HepG2 (cell line): Measurements from ENCODE around the gene MSI2. TPM values are rescaled to one million over a fixed set of nuclear protein-coding genes. Genes with fewer than 3 reads are reported as not detected.

Experiments
- ARNT2 ChIP-seq: sonication (generic); formaldehyde crosslinking; IDR thresholded peaks from 2 replicates; pipeline ENCODE4 v1.8.0; 2022; ENCODE audit warnings: mild to moderate bottlenecking, low read depth, missing genetic modification reagents, moderate library complexity
- PRDM15 ChIP-seq: sonication (generic); formaldehyde crosslinking; IDR thresholded peaks from 2 replicates; pipeline ENCODE4 v1.4.0; 2020; ENCODE audit warnings: missing genetic modification reagents
- RERE ChIP-seq: IDR thresholded peaks from 2 replicates; pipeline ENCODE4 v1.6.1; 2016; ENCODE audit warnings: low read depth, missing genetic modification reagents, missing compliant biosample characterization
- SOX6 ChIP-seq, 2 experiments: fragments of 450-650 bp in 1 of 2; sonication (generic) in 1 of 2; formaldehyde crosslinking in 1 of 2; IDR thresholded peaks; 2 replicates each; pipeline versions ENCODE4 v1.4.0 to v1.6.1; 2017 to 2020; ENCODE audit warnings: antibody characterized with exemption in 1 of 2, mild to moderate bottlenecking in 1 of 2, missing genetic modification reagents in 1 of 2
- THRA ChIP-seq: sonication (generic); formaldehyde crosslinking; IDR thresholded peaks from 2 replicates; pipeline ENCODE4 v1.4.0; 2020; ENCODE audit warnings: missing genetic modification reagents, borderline replicate concordance
- TSC22D2 ChIP-seq: sonication (generic); formaldehyde crosslinking; IDR thresholded peaks from 2 replicates; pipeline ENCODE4 v1.5.1; 2020; ENCODE audit warnings: missing genetic modification reagents, mild to moderate bottlenecking, borderline replicate concordance
- XRCC5 ChIP-seq: fragments of 200-400 bp; formaldehyde crosslinking; optimal IDR thresholded peaks from 2 replicates; pipeline ENCODE3; 2017; ENCODE audit warnings: mild to moderate bottlenecking, low read length
- ZFP41 ChIP-seq: sonication (generic); formaldehyde crosslinking; IDR thresholded peaks from 2 replicates; pipeline ENCODE4 v1.4.0; 2020; ENCODE audit warnings: mild to moderate bottlenecking, missing genetic modification reagents, borderline replicate concordance
- ZIK1 ChIP-seq: sonication (generic); formaldehyde crosslinking; IDR thresholded peaks from 2 replicates; pipeline ENCODE4 v1.5.0; 2020; ENCODE audit warnings: mild to moderate bottlenecking, low read depth, missing genetic modification reagents, borderline replicate concordance
- ZNF556 ChIP-seq: sonication (generic); formaldehyde crosslinking; IDR thresholded peaks from 2 replicates; pipeline ENCODE4 v1.4.0; 2020; ENCODE audit warnings: mild to moderate bottlenecking, missing genetic modification reagents, borderline replicate concordance
- ZNF713 ChIP-seq: sonication (generic); formaldehyde crosslinking; IDR thresholded peaks from 2 replicates; pipeline ENCODE4 v1.4.0; 2020; ENCODE audit warnings: mild to moderate bottlenecking, missing genetic modification reagents
- polyA plus RNA-seq, 8 experiments: library from polyadenylated mRNA; depleted of rRNA in 3 of 8; stranded (reverse) in 7 of 8; unstranded in 1 of 8; fragments of >200 nt; fragmentation: Illumina TruSeq in 4 of 8; extraction: Trizol in 4 of 8; gene quantifications; 2 replicates each; pipeline versions ENCODE4 v1.2.1 to v1.2.3, GENCODE V29; 2011 to 2016; ENCODE audit warnings: low read depth in 4 of 8, missing spikeins in 1 of 8, mixed read lengths in 1 of 8; ENCODE audit not compliant: insufficient read depth in 1 of 8
- total RNA-seq, 5 experiments: library from RNA; depleted of rRNA; stranded (reverse); fragments of >200 nt; fragmentation: Illumina TruSeq; extraction: Trizol; gene quantifications; 2 replicates each; pipeline ENCODE4 v1.2.3, GENCODE V29; 2016; ENCODE audit warnings: low read depth in 1 of 5

Gene MSI2
- total and polyA plus RNA-seq, 2 of the 13 experiments (the other 11 are each of a cell fraction or from before 2014, with no cell fraction given), result 77.5 to 78.4 TPM

GRCh38 chr17:57530026-57530425 lies 273.7 kb downstream of the MSI2 start (continued):
- TF ChIP-seq PRDM15 (CRISPR knock-in tag), result no peak
- no peak for TF ChIP-seq SOX6 (IDR thresholded peaks at IDR 0.05)
- TF ChIP-seq SOX6 (CRISPR knock-in tag; IDR thresholded peaks at IDR 0.05), result no peak
- TF ChIP-seq ARNT2 (CRISPR knock-in tag), result no peak
- TF ChIP-seq XRCC5, result no peak
- no peak for TF ChIP-seq ZIK1 (CRISPR knock-in tag)
- TF ChIP-seq TSC22D2 (CRISPR knock-in tag), result no peak
- no peak for TF ChIP-seq ZNF713
- no peak for TF ChIP-seq THRA (CRISPR knock-in tag)
- no peak for TF ChIP-seq ZNF556 (CRISPR knock-in tag)
- no peak for TF ChIP-seq RERE
- no peak for TF ChIP-seq ZFP41 (CRISPR knock-in tag)
